ENCODE data around the gene RNF14.

DNA sequence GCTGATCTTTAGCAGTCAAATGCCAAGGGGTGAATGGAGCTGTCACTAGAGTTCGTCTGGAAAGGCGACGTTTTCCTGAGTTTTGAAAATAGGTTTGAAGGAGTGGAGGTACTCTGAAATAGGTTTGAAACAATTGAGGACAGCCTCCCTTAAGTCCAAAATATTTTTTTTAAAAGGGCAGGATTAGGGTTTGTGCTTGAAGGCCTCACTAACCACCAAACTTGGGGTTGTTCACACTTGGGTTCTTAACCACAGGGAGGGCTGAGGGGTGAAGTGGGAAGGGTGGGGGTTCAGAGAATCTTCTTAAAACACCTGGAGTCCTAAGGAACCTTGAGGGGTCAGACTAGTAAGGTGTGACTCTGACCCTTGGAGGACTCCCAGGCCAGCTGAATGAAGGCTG, 7.4 kb upstream of the RNF14 start:
- TF ChIP-seq, protein P1, sequence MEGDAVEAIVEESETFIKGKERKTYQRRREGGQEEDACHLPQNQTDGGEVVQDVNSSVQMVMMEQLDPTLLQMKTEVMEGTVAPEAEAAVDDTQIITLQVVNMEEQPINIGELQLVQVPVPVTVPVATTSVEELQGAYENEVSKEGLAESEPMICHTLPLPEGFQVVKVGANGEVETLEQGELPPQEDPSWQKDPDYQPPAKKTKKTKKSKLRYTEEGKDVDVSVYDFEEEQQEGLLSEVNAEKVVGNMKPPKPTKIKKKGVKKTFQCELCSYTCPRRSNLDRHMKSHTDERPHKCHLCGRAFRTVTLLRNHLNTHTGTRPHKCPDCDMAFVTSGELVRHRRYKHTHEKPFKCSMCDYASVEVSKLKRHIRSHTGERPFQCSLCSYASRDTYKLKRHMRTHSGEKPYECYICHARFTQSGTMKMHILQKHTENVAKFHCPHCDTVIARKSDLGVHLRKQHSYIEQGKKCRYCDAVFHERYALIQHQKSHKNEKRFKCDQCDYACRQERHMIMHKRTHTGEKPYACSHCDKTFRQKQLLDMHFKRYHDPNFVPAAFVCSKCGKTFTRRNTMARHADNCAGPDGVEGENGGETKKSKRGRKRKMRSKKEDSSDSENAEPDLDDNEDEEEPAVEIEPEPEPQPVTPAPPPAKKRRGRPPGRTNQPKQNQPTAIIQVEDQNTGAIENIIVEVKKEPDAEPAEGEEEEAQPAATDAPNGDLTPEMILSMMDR (IDR thresholded peaks at IDR 0.05; ENCODE audit: poor library complexity): no peak
- no peak for TF ChIP-seq EZH2phosphoT487 (IDR thresholded peaks at IDR 0.05; ENCODE audit: low read depth, severe bottlenecking, unreplicated experiment)
- TF ChIP-seq EZH2 (IDR thresholded peaks at IDR 0.05; ENCODE audit: borderline replicate concordance): no peak

Measured in hepatocyte (in vitro differentiated cells).